ENCODE data around the gene SCN1A.
"Not testable (repeated sequence)": the region's sequence is repeated elsewhere in the genome, so short reads cannot be mapped to it uniquely, and the experiment has no call there.

SCN1A gene

GRCh38 chr2:165972161-165972560 lies 155.7 kb downstream of the SCN1A start:
- not testable (repeated sequence) for DNase-seq (ENCODE audit: low spot score)

GRCh38 chr2:165970663-165971062 lies 157.2 kb downstream of the SCN1A start:
- DNase-seq (ENCODE audit: low spot score): no peak

- no peak for DNase-seq (ENCODE audit: low spot score)
Observed at GRCh38 chr2:165969227-165969626, 158.6 kb downstream of the SCN1A start.

GRCh38 chr2:165967746-165968145 lies 160.1 kb downstream of the SCN1A start:
- DNase-seq (ENCODE audit: low spot score): no peak

GRCh38 chr2:165961818-165962217 lies 166.0 kb downstream of the SCN1A start:
- no peak for DNase-seq (ENCODE audit: low spot score)

GRCh38 chr2:165959371-165959770 lies 168.4 kb downstream of the SCN1A start:
- no peak for DNase-seq (ENCODE audit: low spot score)

- DNase-seq (ENCODE audit: low spot score): no peak
Observed at GRCh38 chr2:165958313-165958960, 169.4 kb downstream of the SCN1A start.

GRCh38 chr2:165957030-165957675 lies 170.7 kb downstream of the SCN1A start:
- no peak for DNase-seq (ENCODE audit: low spot score)

GRCh38 chr2:165953655-165954606 lies 173.9 kb downstream of the SCN1A start, which contains the start of gene TTC21B:
Gene TTC21B, minus strand, starts transcription at chr2:165953776. Its CDS starts 71 bp downstream, at chr2:165953705.
- DNase-seq (ENCODE audit: low spot score): peak; percentile 97

- DNase-seq (ENCODE audit: low spot score): no peak
Observed at GRCh38 chr2:165953306-165953654, 174.5 kb downstream of the SCN1A start.

- peak; percentile 10 for DNase-seq (ENCODE audit: low spot score)
Observed at GRCh38 chr2:165952741-165953211, 175.0 kb downstream of the SCN1A start.

GRCh38 chr2:165952085-165952484 lies 175.7 kb downstream of the SCN1A start:
- DNase-seq (ENCODE audit: low spot score): no peak

GRCh38 chr2:165950438-165950837 lies 177.4 kb downstream of the SCN1A start:
- no peak for DNase-seq (ENCODE audit: low spot score)

- no peak for DNase-seq (ENCODE audit: low spot score)
Observed at GRCh38 chr2:165941827-165942226, 186.0 kb downstream of the SCN1A start.

- DNase-seq (ENCODE audit: low spot score): no peak
Observed at GRCh38 chr2:165938237-165938636, 189.6 kb downstream of the SCN1A start.

Small RNAs within 50 kb of the gene (small RNA-seq; reads per million reads assigned to genes)
- gene RF00019: 0 reads per million in 2 experiments

Data from SK-N-DZ (cell line).